Hematopoietic multipotent progenitor cell treated with erythropoietin and hydrocortisone succinate and interleukin-3 and kit ligand, for 4 days (in vitro differentiated cells): ENCODE measurements around the gene RAN.
"Not testable (repeated sequence)": the region's sequence is repeated elsewhere in the genome, so short reads cannot be mapped to it uniquely, and the experiment has no call there.

Source experiments
- DNase-seq: peaks from one replicate; pipeline ENCODE4 v3.0.0-alpha.2; 2015

Gene RAN

DNA sequence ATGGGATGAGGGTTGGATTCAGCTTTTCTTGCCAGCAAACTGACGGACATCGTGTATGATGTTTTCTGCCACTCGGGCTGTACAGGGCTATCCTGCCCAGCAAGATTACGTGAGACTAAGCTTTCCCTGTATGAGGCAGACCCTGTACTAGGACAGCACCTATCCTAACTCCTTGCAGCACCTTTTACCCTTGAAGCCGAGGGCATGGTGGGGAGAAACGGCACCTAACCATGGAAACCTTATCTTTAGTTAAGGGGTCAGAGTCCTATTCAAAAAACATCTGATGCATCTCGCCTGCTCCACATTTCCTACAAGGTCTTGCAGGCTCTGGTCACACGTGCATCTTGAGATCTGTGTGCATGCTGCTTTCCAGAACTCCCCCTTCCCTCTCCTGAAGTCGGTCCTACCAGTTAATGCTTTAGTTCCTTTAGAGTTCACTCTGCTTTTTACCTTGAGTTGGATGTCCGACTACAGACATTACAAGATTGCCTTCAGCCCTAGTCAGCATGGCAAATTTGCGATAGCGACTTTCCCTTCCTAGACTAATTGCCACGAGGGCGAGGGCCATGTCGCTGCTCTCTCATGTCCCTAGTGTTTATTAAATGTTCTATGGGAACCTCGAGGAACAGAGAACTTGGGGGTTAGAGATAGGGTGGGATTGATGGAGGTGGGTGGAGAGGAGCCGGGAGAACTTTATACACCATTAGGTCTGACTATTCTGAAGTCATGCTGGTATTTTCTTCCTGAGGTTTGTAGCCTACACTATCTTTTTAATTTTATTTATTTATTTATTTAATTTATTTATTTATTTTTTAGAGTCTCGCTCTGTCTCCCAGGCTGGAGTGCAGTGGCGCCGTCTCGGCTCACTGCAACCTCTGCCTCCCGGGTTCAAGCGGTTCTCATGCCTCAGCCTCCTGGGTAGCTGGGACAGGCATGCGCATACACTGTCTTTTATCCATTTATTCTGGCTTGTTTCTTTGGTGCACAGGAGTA, 6.6 kb downstream of the RAN start:
- DNase-seq = peak; percentile 31

DNA sequence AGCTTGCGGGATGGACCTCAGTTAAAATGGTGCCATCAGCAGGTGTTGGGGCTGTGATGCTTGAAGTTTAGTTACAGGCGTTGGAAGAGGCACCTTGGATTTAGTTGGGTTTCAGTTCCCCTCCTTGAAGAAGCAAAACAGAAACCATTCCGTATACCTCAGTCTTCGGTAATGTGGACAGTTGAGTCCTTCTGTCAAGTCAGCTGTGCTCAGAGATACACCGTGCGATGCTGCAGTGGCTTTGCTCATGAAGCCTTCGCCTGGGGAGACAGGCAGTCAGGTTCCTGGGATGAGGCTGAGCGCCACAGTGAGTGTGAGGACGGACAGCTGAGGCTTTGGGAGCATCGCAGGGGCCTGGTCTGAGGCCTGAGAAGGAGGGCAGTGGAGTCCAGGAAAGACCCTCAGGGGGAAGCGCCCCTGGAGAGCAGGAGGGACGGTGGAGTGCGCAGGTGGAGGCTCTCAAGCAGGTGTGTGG, 7.4 kb downstream of the RAN start:
- peak; percentile 21 for DNase-seq

DNA sequence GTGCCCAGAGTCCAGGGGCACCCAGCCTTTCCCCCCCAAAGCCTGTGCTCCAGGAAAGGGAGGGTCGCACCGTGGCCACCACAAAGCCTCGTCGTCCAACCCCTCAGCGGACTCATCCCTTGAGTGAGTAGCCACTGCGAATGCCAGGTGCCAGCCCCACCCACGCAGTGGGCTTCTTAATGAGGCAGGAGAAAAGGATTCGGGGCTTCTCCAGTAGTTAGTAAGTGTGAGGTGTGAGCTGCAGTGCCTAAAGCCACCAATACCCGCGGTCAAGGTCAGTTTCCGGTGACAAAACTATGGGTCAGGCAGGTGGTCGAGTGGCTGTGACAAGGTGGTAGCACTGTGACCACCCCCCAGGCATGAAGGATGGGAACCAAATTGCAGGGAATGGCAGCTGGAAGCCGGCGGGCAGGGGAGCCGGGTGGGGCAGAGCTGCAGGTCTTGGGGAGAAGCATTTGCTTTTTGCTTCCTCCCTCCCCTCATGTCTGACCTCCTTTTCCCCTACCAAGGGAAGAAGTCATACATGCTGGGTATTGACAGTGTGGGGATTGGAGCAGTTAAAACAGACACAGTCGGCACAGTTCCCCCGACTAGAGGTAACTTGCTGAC, 8.0 kb downstream of the RAN start:
- DNase-seq = no peak

DNA sequence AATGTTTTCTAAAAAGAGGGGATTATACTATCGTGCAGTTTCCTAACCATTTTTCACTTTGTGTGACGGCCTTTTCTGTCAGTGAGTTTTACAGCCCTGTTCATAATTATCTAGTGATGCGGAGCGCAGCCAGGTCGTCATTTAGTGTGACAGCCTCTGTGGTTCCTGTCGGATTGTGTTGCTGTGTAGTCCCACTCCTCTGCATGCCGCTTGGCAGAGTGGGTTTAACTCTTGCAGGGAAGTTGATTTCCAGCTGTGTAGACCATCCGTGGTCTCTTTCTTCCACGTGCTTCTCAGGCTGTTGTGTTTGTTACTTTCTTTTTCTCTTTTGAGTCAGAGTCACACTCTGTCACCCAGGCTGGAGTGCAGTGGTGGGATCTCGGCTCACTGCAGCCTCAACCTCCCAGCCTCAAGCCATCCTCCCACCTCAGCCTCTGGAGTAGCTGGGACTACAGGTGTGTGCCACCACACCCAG, 8.6 kb downstream of the RAN start:
- DNase-seq = peak; percentile 26

DNA sequence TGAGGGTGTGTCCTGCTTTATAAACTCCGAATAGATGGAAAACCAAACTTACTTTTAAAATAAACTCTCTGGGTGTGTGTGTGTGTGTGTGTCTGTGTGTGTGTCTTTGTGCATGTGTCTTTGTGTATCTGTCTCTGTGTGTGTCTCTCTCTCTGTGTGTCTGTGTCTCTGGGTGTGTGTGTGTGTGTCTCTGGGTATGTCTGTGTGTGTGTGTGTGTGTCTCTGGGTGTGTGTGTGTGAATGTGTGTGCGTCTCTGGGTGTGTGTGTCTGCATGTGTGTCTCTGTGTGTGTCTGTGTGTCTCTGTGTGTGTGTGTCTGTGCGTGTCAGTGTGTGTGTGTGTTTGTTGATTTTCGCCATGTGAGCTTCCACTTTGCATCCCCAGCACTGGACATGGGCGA, 9.2 kb downstream of the RAN start:
- no peak for DNase-seq

DNA sequence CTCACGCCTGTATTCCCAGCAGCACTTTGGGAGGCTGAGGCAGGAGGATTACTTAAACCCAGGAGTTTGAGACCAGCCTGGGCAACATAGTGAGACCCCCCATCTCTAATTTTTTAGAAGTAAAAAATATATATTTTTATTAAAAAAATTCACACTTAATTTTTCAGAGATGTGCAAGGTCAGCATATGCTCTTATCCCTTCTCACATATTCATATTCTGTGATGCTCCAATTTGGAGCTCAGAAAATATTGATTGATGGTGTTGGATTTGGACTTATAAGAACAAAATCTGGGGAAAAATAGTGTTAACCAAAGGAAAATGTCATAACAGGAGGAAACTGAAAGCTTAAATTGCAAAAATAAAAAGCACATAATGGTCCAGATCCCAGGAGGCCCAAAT, 9.7 kb downstream of the RAN start:
- no peak for DNase-seq

DNA sequence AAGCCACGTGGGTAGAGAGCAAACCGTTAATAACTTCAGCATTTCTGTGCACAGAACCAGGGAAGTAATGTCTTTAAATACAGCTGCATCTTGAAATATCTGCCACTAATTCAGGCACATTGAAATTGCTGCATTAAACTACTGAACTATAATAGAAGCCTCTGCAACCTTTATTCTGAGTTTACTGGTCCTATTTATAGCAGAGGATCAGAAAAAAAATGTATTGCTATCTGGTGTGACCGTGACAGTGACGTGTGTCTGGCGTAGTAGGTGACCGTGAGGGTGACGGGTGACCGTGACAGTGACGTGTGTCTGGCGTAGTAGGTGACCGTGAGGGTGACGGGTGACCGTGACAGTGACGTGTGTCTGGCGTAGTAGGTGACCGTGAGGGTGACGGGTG, 15.3 kb downstream of the RAN start:
- DNase-seq = not testable (repeated sequence)

DNA sequence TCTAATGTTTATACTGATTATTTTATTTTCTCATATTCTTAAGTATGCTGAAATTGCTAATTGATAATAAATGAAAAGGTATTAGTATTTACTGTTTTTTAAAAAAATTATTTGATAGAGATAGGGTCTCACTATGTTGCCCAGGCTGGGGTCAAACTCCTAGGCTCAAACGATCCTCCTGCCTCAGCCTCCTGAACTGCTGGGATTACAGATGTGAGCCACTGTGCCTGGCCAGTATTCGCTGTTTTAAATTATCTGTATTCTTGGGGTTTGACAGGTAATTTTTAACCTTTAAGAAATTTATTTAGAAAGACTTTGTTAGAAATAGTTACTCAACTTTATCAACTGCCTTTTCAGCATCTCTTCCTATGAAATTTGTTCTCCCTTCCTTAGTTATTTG, 32.2 kb downstream of the RAN start:
- no peak for DNase-seq

DNA sequence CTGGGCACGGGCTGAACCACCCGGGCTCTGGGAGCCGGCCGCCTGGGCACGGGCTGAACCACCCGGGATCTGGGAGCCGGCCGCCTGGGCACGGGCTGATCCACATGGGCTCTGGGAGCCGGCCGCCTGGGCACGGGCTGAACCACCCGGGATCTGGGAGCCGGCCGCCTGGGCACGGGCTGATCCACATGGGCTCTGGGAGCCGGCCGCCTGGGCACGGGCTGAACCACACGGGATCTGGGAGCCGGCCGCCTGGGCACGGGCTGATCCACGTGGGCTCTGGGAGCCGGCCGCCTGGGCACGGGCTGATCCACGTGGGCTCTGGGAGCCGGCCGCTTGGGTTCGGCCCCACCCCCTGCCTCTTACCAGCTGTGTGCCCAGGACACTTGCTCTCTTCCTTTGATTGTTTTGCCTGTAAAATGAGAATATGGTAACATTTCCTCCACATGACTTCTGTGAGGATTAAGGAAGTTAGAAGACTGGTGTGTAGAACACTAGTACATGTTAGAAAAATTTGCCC, 33.1 kb downstream of the RAN start:
- DNase-seq = not testable (repeated sequence)

DNA sequence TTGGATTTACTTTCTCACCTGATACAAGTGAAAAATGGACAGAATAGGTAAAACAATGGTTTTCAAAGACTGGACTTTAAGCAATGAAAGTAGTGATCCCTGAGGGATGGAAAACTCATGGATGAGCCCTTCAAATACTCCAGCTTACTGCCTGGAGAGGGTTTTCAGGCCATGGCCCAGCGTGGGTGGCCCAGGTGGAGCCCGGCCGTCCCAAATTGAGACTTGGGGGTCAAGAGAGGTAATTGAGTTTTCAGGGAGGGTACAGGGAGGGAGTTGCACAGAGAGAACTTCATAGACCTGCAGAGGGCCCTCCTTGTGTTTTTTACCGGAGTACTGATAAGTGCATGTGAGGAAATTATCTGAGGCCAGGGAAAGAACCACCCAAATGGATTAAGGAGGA, 37.2 kb downstream of the RAN start:
- DNase-seq = no peak

DNA sequence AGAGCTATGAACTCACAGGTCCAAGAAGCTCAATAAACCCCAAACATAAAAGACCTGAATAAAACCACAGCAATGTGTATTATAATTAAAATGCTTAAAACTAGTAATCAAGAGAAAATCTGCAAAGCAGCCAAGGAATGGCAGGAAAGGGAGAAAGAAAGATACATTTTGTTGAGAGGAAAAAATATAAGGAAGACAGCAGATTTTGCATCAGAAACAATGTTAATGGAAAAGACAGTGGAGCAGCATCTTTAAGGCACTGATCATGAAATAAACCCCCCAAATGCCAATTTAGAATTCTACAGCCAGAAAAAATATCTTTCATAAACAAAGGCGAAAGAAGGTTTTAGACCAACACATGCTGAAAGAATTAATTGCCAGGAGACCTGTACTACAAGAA, 39.3 kb downstream of the RAN start:
- DNase-seq = no peak

DNA sequence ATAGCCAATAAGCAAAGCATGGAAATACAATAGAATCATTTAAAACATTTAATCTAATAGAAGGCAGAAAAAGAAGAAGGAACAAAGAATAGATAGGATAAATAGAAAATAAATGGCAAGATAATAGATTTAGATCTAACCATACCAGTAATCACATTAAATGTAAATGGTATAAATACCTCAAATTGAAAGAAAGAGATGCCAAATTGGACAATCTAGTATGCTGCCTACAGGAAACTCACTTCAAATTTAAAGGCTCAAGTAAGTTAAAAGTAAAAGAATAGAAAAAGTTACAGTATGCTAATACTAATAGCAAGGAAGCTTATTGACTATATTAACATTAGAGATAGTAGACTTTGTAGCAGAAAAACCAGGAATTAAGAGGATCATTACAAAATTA, 40.1 kb downstream of the RAN start:
- no peak for DNase-seq

DNA sequence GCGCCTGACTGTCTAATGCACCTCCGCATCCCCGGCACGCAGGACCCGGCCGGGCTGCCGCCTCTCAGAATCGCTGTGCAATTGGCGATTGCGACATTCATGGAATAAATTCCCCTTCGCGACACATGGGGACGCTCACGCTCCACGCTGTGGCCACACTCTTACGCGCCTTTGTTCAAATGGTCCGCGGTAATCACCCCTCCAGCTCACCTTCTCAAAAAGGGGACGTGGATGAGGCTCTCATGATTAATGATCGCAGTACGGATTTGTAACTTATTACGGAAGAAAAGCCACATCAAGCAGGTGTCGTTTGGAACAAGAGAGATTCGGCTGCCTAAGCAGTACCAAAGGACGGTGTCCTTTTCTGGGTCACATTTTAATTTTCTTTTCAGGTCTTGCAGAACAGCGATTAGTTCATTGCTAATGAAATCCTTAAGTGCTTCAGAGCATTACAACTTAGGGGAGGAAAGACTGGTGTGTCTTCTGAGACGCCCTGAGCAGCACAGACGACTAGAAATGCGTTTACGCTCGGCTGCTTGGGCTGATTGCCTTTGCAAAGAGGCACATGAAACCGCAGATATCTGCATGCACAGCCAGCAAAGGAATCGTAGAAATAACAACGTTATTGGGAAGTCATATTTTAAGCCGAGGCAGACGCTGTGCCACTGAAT, 44.5 kb downstream of the RAN start:
- DNase-seq = peak; percentile 77

DNA sequence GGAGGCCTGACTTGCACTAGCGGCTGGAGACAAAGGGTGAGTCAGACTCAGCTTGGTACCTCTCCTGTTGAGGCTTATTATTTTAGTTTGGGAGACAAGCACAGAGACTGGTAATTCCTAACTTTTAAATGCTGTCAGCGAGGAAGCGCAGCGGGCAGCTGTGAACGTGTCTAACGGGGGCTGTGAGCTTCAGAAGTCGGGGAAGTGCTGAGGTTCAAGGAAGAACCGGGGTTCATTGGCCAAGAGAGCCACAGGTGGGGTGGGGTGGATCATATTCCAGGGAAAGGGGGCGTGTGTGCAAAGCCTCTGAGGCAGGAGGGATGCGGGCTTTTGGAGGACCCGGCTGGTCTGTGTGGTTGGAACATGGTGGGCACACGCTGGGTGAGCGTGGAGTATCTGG, 45.7 kb downstream of the RAN start:
- no peak for DNase-seq

DNA sequence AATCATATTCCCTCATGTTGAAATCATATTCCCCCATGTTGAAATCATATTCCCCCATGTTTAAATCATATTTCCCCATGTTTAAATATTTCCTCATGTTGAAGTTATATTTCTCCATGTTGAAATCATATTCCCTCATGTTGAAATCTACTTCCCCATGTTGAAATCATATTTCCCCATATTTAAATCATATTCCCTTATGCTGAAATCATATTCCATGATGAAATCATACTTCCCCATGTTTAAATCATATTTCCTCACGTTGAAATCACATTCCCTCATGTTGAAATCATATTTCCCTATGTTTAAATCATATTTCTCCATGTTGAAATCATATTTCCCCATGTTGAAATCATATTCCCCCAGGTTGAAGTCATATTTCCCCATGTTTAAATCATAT, 47.2 kb downstream of the RAN start:
- no peak for DNase-seq

DNA sequence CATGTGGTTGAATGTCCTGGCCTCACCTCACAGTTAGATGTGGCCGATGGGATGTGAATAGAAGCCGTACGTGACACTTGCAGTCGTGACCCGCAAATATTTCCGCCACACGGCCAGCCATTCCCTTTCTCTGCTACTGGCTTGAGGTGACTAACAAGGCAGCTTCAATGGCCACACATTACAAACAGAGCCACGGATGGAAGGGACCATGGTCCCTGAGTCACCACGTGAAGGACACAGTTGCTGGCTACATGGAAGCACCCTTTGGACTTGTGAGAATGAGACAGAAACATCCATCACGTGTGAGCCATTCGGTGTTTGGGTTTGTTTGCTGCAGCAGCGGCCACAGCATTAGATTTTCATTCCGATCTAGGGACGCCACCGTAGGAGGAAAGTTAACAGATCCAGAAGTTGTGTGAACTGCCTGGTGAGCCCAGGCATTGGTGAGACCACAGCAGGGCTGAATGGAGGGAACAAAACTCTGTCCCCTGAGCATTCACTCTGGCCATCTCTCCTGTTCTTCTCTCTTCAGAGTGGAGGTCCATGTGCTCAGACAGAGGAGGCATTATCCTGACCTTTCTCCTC, 48.3 kb downstream of the RAN start:
- no peak for DNase-seq

DNA sequence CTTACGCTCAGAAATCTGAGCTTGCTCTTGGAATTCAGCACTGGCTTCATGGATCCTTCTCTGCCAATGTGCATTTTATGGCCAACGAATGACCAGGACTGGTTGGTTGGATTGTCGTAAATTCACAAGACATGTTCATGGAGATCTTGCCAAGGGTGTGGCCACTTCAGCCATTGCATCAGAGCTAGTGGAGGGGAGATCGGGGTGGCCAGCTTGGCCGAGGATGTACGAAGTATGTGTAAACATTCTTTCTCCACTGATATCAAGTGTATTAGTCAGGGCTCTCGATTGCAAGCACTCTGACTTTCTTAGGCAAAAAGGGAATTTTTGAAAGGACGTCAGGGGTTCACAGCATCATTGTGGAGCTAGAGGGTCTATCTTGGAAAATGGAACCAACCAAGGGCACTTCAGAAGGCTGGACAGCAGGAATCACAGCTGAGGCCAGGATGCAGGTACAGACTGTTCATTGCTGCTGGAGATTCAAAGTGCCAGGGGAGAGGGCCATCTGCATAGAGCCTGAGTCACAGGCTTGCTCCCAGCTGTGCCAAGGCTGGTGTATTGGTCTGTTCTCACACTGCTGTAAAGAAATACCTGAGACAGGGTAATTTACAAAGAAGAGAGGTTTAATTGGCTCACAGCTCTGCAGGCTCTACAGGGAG, 49.0 kb downstream of the RAN start:
- no peak for DNase-seq

DNA sequence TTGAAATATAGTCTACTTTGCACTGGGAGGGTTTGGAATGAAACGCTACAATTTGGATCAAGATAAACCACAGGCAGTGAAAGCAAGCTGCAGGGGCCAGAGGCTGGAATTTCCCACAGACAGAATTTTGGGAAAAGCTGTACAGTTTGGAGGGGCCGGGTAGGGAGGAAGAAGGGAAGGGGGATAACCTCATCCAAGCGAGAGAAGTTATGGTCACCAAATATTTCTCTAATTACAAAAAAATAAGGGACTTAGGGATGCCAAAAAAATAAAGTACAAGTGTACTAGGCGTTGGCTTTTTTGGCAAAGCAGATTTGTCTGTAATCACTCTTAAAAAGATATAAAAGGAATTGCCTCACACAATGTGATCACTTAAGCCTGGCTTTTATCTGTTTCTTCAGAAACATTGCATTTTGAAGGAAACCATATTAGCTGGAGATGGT, 50.7 kb downstream of the RAN start:
- DNase-seq = no peak

DNA sequence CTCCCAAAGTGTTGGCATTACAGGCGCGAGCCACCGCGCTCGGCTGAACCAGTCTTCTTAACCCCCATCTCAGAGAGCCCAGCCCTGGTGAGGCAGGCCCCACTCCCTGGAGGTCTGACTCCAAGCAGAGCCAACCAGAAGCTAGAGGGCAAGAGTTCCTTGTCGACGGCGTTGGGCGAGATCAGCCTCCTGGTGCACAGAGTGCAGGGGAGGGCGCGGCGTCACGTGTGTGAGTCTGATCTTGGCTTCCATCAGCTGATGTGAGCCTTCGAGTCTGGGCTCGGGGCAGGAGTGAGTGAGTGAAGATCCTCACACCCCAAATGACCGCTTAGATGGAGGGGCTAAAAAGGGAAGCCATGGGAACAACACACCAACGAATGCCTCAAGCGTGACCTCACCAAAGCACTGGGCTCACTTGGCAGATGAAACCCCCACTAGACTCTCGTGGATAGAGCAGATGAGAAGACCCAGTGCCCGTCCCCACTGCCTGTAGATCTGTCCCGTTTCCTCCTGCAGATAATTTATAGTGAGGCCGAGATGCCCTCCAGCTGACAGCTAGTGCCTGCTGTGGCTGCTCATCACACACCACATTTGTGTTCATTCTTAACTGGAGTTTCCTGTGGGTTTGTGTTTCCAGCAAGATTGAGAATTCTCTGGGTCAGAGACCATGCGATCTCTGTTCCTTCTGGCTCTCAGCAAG, 53.2 kb downstream of the RAN start:
- DNase-seq = no peak

DNA sequence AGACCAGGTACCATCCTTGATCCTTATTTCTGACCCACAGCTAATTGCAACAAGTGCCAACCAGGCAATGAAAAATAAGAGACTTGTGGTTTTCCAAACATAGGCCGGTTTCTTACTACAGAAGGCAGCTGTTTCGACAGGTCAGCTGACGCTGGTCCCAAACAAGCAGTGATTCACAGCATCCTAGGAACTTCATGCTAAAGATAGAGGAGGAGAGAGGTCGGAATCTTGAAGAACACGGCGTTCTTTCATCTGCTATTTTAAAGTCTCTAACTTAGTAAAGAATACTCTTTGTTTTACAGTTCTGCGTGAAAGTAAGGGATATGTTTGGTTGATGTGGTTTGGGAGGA, 53.8 kb downstream of the RAN start:
- DNase-seq = no peak
